ENCODE measurements around the gene INSR. TPM values are rescaled to one million over a fixed set of nuclear protein-coding genes. Genes with fewer than 3 reads are reported as not detected.

The INSR gene
- total and polyA plus RNA-seq, 7 experiments from 2014 or later = 0.29 to 9.9 (median 2.7) TPM

DNA sequence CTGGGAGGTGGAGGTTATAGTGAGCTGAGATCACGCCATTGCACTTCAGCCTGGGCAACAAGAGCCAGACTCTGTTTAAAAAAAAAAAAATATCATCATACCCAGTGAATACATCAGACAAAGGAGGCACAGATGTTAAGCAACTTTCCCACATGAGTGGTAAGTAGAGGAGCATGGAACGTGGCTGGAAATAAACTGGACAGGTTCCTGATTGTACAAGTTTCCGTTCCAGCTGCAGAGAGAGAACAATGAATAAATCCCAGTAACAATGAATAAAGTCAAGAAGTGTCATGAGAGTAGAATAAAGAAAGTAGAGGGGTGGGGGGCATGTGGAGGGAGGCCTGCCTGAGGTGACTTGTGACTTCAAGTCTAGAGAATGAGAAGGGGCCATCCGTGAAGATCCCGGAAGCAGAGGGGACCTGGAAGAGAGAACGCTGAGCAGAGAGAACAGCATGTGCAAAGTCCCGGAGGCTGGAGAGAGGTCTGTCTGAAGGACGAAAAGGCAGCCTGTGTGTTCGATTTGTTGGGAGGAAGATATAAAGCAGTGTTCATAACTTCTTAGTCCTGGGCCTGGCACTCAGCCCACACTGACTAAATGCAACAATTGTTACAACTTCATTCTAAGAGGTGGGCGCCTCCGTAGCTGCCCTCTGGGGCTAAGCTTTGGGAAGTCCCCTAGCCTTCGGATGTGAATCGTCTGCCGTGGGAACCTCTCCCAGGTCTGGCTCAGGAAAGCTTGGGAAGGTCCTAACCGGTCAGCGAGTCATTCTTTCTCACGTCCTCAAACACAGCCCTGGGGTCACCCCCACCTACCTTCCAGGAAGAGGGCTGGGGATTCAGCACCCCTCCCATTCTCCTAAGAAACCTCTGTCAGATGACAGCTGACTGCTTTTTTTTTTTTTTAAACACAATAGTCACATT lies 39.2 kb upstream of the INSR start:
- H3K4me1 ChIP-seq (ENCODE audit: control insufficient read depth in 2 of 2, insufficient read depth in 2 of 2, low read length in 2 of 2) = peaks cover 11 to 15% of the 10 kb centered on the region in 2 donors
- no peaks in the 10 kb centered on the region for H3K36me3 Mint-ChIP-seq
- H3K36me3 ChIP-seq (ENCODE audit: control insufficient read depth in 2 of 3, insufficient read depth in 3 of 3, low read length in 3 of 3) = no peaks in the 10 kb centered on the region
- peaks cover 0 to 4% (median 0%) of the 10 kb centered on the region in 11 donors for H3K9me3 Mint-ChIP-seq
- intact Hi-C loops (cut with micrococcal nuclease) = no loop called here
- ChIA-PET CTCF (no interaction called here), POLR2A (interaction anchor here (0.6 kb wide), 1 partner anchor 150 kb away, joined by 4 read pairs; no protein-coding TSS in a partner anchor)
- DNase-seq = no peak
- peaks cover 0 to 8% (median 0%) of the 10 kb centered on the region in 5 donors for H3K27me3 Mint-ChIP-seq
- H3K9me3 ChIP-seq (ENCODE audit: control insufficient read depth in 2 of 3, low read length in 3 of 3) = no peaks in the 10 kb centered on the region
- ATAC-seq = no peak
- no peak overlapping the region for H3K4me3 ChIP-seq (ENCODE audit: low read length)
- no peak overlapping the region for H3K27ac Mint-ChIP-seq
- no peak overlapping the region for H3K27ac ChIP-seq (ENCODE audit: low read depth, low read length)
- H3K4me3 Mint-ChIP-seq = no peak overlapping the region
- peaks cover 14 to 22% (median 16%) of the 10 kb centered on the region in 7 donors for H3K4me1 Mint-ChIP-seq
- no peaks in the 10 kb centered on the region for H3K27me3 ChIP-seq (ENCODE audit: control insufficient read depth in 2 of 2, insufficient read depth in 2 of 2, low read length in 2 of 2)

DNA sequence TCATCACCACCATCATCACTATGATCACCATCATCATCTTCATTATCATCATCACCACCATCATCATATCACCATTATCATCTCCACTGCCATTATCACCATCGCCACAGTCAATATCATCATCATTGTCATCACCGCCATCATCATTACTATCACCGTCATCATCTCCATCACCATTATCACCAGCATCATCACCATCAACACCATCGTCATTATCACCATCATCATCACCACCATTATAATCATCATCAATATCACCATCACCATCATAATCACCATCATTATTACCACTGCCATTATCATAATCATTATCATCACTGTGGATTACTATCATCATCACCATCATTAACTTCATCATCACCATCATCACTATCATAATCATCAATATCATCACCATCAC lies 37.2 kb upstream of the INSR start:
- ATAC-seq (no peak), DNase-seq (no peak)
- peaks cover 0 to 3% (median 0%) of the 10 kb centered on the region in 5 donors for H3K27me3 Mint-ChIP-seq
- Histone ChIP-seq H3K4me1 (ENCODE audit: control insufficient read depth in 2 of 2, insufficient read depth in 2 of 2, low read length in 2 of 2) (no peaks in the 10 kb centered on the region), H3K27me3 (ENCODE audit: control insufficient read depth in 2 of 2, insufficient read depth in 2 of 2, low read length in 2 of 2) (no peaks in the 10 kb centered on the region), H3K9me3 (ENCODE audit: control insufficient read depth in 2 of 3, low read length in 3 of 3) (no peaks in the 10 kb centered on the region), H3K4me3 (ENCODE audit: low read length) (no peak overlapping the region), H3K27ac (ENCODE audit: low read depth, low read length) (no peak overlapping the region), H3K36me3 (ENCODE audit: control insufficient read depth in 2 of 3, insufficient read depth in 3 of 3, low read length in 3 of 3) (no peaks in the 10 kb centered on the region)
- POLR2A ChIA-PET = no interaction called here
- H3K9me3 Mint-ChIP-seq = peaks cover 0 to 4% (median 0%) of the 10 kb centered on the region in 11 donors
- H3K4me1 Mint-ChIP-seq = peaks cover 0 to 4% (median 0%) of the 10 kb centered on the region in 7 donors
- no peak overlapping the region for H3K4me3 Mint-ChIP-seq
- no peaks in the 10 kb centered on the region for H3K36me3 Mint-ChIP-seq
- CTCF ChIA-PET = no interaction called here
- H3K27ac Mint-ChIP-seq = no peak overlapping the region
- intact Hi-C loops (cut with micrococcal nuclease) = no loop called here

- H3K9me3 Mint-ChIP-seq = peaks cover 0 to 14% (median 5%) of the 10 kb centered on the region in 11 donors
- peaks cover 0 to 8% (median 0%) of the 10 kb centered on the region in 3 experiments for H3K9me3 ChIP-seq (ENCODE audit: control insufficient read depth in 2 of 3, low read length in 3 of 3)
- no peak overlapping the region for H3K4me3 Mint-ChIP-seq
- ChIA-PET CTCF (interaction anchor here (1.2 kb wide), 1 partner anchor 51 kb away, joined by 3 read pairs; no protein-coding TSS in a partner anchor), POLR2A (no interaction called here)
- no peaks in the 10 kb centered on the region for H3K27me3 Mint-ChIP-seq
- H3K36me3 ChIP-seq (ENCODE audit: control insufficient read depth in 2 of 3, insufficient read depth in 3 of 3, low read length in 3 of 3) = no peaks in the 10 kb centered on the region
- H3K4me1 ChIP-seq (ENCODE audit: control insufficient read depth in 2 of 2, insufficient read depth in 2 of 2, low read length in 2 of 2) = no peaks in the 10 kb centered on the region
- H3K27ac ChIP-seq (ENCODE audit: low read depth, low read length) = no peak overlapping the region
- DNase-seq = peak in 1 of 9 donors; percentile 30
- peaks cover 0 to 4% (median 3%) of the 10 kb centered on the region in 5 donors for H3K36me3 Mint-ChIP-seq
- H3K27me3 ChIP-seq (ENCODE audit: control insufficient read depth in 2 of 2, insufficient read depth in 2 of 2, low read length in 2 of 2) = no peaks in the 10 kb centered on the region
- no peak overlapping the region for H3K27ac Mint-ChIP-seq
- peaks cover 0 to 3% (median 0%) of the 10 kb centered on the region in 7 donors for H3K4me1 Mint-ChIP-seq
- no peak overlapping the region for H3K4me3 ChIP-seq (ENCODE audit: low read length)
- no peak for ATAC-seq
- intact Hi-C loops (cut with micrococcal nuclease) = loop anchor here in 1 of 2 donors (1.0 kb wide), 2 partner anchors 13 to 52 kb away; no protein-coding TSS in a partner anchor
These were observed 34.4 kb upstream of the INSR start for GRCh38 chr19:7328647-7329046.

DNA sequence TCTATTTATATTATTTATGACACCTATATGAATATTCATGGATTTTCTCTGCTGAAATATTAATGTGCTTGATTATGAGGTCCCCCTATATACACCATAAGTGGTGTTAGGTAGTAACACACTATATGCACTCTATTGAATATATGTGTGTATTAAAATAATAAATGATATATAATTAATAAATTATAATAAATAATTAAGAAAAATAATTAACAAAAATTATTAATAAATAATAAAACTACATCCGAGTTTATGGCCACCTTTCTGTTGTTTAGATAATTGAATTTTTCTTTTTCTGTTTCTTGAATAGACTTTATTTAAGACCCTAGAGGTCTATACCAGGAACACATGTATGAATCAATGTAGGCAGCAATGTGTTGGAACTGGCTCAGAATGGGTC lies 33.6 kb upstream of the INSR start:
- H3K9me3 Mint-ChIP-seq = peaks cover 0 to 14% (median 5%) of the 10 kb centered on the region in 11 donors
- Histone ChIP-seq H3K4me1 (ENCODE audit: control insufficient read depth in 2 of 2, insufficient read depth in 2 of 2, low read length in 2 of 2) (no peaks in the 10 kb centered on the region), H3K27ac (ENCODE audit: low read depth, low read length) (no peak overlapping the region), H3K9me3 (ENCODE audit: control insufficient read depth in 2 of 3, low read length in 3 of 3) (peaks cover 0 to 8% (median 0%) of the 10 kb centered on the region in 3 experiments), H3K27me3 (ENCODE audit: control insufficient read depth in 2 of 2, insufficient read depth in 2 of 2, low read length in 2 of 2) (no peaks in the 10 kb centered on the region), H3K36me3 (ENCODE audit: control insufficient read depth in 2 of 3, insufficient read depth in 3 of 3, low read length in 3 of 3) (no peaks in the 10 kb centered on the region), H3K4me3 (ENCODE audit: low read length) (no peak overlapping the region)
- DNase-seq (no peak), ATAC-seq (no peak)
- CTCF ChIA-PET = interaction anchor here (0.7 to 1.4 kb wide), 2 partner anchors 70 to 177 kb away, joined by 3 read pairs; no protein-coding TSS in a partner anchor
- H3K36me3 Mint-ChIP-seq = peaks cover 0 to 4% (median 3%) of the 10 kb centered on the region in 5 donors
- H3K27me3 Mint-ChIP-seq = no peaks in the 10 kb centered on the region
- intact Hi-C loops (cut with micrococcal nuclease) = loop anchor here in 1 of 2 donors (1.0 kb wide), 2 partner anchors 13 to 52 kb away; no protein-coding TSS in a partner anchor
- no peak overlapping the region for H3K4me3 Mint-ChIP-seq
- no peak overlapping the region for H3K27ac Mint-ChIP-seq
- no peaks in the 10 kb centered on the region for H3K4me1 Mint-ChIP-seq
- POLR2A ChIA-PET = interaction anchor here (0.7 to 0.8 kb wide), 2 partner anchors 179 to 313 kb away, joined by 3 read pairs; no protein-coding TSS in a partner anchor

DNA sequence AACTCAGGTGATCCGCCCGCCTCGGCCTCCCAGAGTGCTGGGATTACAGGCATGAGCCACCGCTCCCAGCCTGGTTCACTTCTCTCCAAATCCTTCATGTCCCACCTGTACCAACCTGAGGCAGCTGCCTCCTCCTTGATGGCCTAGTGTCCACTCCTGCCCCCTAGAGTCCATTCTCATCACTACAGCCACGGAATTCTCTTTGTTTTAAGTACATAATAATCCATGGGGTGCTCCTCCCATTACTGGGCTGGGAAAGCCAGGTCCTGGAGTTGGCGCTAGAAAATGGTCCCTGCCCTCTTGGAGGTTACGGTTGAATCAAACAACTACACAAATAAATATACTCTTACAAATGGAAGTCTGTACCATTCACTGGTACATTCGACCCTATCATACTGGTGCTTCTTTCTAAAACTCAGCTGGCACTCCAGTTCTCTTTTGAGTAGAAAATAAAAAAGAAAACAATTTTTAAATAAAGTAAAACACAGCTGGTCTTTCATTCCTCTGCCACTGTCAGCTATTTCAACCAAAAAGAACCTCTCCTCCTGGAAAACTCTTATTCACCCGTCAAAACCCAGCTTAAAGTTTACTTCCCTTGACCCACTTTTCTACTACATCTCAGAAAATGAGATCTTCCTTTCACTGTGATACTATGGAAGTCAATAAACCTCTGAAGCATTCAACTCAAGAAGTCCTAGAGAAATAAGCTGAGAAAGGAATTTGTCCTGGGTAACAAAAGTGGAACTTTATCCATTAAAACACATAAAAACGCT lies 32.1 kb upstream of the INSR start:
- no peak overlapping the region for H3K27ac Mint-ChIP-seq
- Histone ChIP-seq H3K27me3 (ENCODE audit: control insufficient read depth in 2 of 2, insufficient read depth in 2 of 2, low read length in 2 of 2) (no peaks in the 10 kb centered on the region), H3K9me3 (ENCODE audit: control insufficient read depth in 2 of 3, low read length in 3 of 3) (peaks cover 0 to 8% (median 0%) of the 10 kb centered on the region in 3 experiments), H3K4me1 (ENCODE audit: control insufficient read depth in 2 of 2, insufficient read depth in 2 of 2, low read length in 2 of 2) (no peaks in the 10 kb centered on the region), H3K27ac (ENCODE audit: low read depth, low read length) (no peak overlapping the region), H3K4me3 (ENCODE audit: low read length) (no peak overlapping the region), H3K36me3 (ENCODE audit: control insufficient read depth in 2 of 3, insufficient read depth in 3 of 3, low read length in 3 of 3) (no peaks in the 10 kb centered on the region)
- intact Hi-C loops (cut with micrococcal nuclease) = loop anchor here in 1 of 2 donors (1.0 kb wide), 1 partner anchor 177 kb away; no protein-coding TSS in a partner anchor
- peak in 3 of 9 donors; percentile 7 to 40 (median 33) for DNase-seq
- ATAC-seq = no peak
- peaks cover 0 to 4% (median 3%) of the 10 kb centered on the region in 5 donors for H3K36me3 Mint-ChIP-seq
- H3K4me3 Mint-ChIP-seq = no peak overlapping the region
- peaks cover 0 to 14% (median 5%) of the 10 kb centered on the region in 11 donors for H3K9me3 Mint-ChIP-seq
- ChIA-PET POLR2A (no interaction called here), CTCF (interaction anchor here (0.9 to 1.8 kb wide), 3 partner anchors 15 to 178 kb away, joined by 4 to 5 read pairs (median 4); no protein-coding TSS in a partner anchor)
- H3K27me3 Mint-ChIP-seq = no peaks in the 10 kb centered on the region
- no peaks in the 10 kb centered on the region for H3K4me1 Mint-ChIP-seq

DNA sequence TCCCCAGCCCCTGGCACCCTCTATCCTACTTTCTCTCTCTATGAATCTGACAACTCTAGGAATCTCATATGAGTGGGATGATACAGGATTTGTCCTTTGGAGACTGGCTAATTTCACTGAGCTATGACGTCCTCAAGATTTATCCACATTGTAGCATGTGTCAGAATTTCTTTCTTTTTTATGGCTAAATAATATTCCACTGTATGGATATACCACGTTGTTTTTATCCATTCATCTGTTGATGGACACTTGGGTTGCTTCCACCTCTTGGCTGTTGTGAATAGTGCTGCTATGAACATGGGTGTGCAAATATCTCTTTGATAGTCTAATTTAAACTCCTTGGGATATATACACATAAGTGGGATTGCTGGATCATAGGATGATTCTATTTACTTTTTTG lies 24.0 kb upstream of the INSR start:
- no peak for ATAC-seq
- peaks cover 0 to 6% (median 5%) of the 10 kb centered on the region in 5 donors for H3K36me3 Mint-ChIP-seq

More for the DNA sequence above, 24.0 kb upstream of the INSR start:
- no peak overlapping the region for H3K27ac Mint-ChIP-seq
- CTCF ChIA-PET = no interaction called here
- Histone ChIP-seq H3K4me1 (ENCODE audit: control insufficient read depth in 2 of 2, insufficient read depth in 2 of 2, low read length in 2 of 2) (no peaks in the 10 kb centered on the region), H3K27me3 (ENCODE audit: control insufficient read depth in 2 of 2, insufficient read depth in 2 of 2, low read length in 2 of 2) (no peaks in the 10 kb centered on the region), H3K27ac (ENCODE audit: low read depth, low read length) (no peak overlapping the region), H3K9me3 (ENCODE audit: control insufficient read depth in 2 of 3, low read length in 3 of 3) (no peaks in the 10 kb centered on the region), H3K36me3 (ENCODE audit: control insufficient read depth in 2 of 3, insufficient read depth in 3 of 3, low read length in 3 of 3) (no peaks in the 10 kb centered on the region), H3K4me3 (ENCODE audit: low read length) (no peak overlapping the region)
- H3K9me3 Mint-ChIP-seq = peaks cover 0 to 9% (median 5%) of the 10 kb centered on the region in 11 donors
- no peaks in the 10 kb centered on the region for H3K27me3 Mint-ChIP-seq
- intact Hi-C loops (cut with micrococcal nuclease) = no loop called here
- no peaks in the 10 kb centered on the region for H3K4me1 Mint-ChIP-seq
- H3K4me3 Mint-ChIP-seq = no peak overlapping the region
- DNase-seq = no peak
- POLR2A ChIA-PET = no interaction called here

Data from naive thymus-derived CD4-positive, alpha-beta T cell (primary cell).